HG02973 (cell line): ENCODE results near the gene ANGPTL2.

Experiments used
- ATAC-seq: cut with Tn5 transposase; IDR thresholded peaks from one replicate; pipeline ENCODE4 v1.9.1; 2021; ENCODE audit warnings: moderate library complexity; ENCODE audit not compliant: unreplicated experiment

ANGPTL2 gene

GRCh38 chr9:127099664-127100063 lies 22.8 kb downstream of the ANGPTL2 start:
- ATAC-seq, result no peak

- ATAC-seq, result no peak
Measured at GRCh38 chr9:127098916-127099553, 23.4 kb downstream of the ANGPTL2 start.

DNA sequence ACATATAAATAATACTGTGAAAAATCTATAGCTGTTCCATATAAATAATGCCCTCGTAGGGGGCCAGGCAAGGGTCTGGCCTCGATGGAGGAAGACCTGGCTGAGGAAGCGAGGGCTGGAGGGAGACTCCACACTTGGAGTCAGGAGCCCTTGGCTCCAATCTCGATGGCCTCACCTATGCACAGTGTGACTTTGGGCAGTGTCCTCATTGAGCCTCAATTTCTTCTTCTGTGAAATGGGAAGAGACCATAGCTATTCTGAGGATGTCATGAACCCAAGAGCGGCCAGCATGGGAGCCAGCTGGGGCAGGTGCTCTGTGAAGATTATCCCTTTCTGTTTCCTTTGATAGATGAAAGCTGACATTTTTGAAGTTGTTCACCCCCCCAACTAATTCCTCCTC lies 24.8 kb downstream of the ANGPTL2 start:
- no peak for ATAC-seq

- no peak for ATAC-seq
Measured at GRCh38 chr9:127096208-127096607, 26.2 kb downstream of the ANGPTL2 start.

GRCh38 chr9:127095411-127095810 lies 27.0 kb downstream of the ANGPTL2 start:
- no peak for ATAC-seq

DNA sequence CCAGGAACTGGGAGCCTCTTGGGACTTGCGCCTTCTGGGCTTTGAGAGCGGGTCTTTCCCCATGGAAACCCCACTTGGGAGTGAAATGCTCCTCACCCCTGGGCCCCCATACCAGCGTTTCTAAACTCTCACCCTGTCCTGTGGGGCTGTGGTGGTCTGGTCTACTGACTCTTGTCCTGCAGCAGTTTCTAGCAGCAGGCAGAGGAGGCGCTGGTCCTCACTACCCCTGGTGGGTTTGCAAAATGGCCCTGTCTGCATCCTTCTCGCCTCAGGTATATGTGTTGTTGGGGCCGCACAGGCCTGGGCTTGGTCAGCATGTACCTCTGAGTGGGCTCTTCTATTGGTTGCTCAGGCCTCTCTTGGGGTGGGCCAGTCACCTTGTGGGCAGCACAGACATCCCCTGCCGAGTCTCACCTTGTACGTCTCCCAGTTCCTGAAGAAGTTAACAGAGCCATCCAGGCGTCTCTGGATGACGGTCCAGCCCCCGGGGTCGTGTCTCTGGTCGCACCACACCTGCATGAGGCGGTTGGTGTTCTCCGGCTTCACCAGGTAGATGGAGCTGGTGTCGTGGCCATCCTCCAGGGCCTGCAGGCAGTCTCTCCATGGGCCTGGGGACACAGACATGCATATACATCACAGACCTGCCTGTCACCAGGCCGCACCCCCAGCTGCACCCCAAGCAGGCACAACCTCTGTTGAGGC lies 29.0 kb downstream of the ANGPTL2 start:
- ATAC-seq, result no peak

DNA sequence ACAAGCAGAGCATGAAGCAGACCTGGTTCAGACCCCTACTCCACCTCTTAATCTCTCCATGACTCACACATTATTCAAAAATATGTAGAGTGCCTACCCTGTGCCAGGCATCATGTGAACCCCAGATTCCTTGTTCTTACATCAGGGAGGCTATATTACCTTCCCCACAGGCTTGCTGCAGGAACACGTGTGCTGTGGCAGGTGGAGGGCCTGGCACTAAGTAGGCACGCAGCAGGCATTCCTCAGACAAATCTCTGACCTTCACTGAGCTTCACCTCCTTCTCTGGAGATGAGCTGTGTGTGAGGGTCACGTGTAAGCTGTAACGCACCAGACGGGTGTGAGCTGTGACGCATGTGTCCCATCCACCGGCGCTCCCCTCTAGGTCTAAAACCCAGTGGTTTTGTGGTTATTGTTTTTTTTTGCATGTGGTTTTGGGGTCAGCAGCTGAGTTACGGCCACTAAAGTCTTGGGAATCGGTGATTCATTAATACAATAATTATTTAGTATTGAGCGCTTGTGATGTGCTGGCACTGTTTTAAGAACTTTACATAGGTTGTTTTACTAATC lies 30.3 kb downstream of the ANGPTL2 start:
- no peak for ATAC-seq

DNA sequence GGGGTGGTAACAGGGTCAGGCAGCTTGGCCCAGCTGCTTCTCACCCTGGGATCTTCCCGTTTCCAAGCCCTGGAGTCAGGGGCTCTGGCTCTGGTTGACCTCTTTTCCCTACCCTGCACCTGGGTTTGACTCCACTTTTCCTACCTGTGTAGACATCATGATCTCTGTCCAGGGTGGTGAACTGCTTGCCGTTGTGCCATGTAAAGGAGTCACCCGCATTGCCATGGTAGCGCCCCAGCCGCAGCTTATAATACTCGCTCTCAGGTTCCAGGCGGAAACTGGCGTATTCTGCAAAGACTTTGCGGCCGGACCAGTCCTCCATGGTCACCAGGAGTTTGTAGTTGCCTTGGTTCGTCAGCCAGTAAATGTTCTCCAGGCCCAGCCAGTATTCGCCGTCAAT lies 30.9 kb downstream of the ANGPTL2 start:
- ATAC-seq, result no peak

DNA sequence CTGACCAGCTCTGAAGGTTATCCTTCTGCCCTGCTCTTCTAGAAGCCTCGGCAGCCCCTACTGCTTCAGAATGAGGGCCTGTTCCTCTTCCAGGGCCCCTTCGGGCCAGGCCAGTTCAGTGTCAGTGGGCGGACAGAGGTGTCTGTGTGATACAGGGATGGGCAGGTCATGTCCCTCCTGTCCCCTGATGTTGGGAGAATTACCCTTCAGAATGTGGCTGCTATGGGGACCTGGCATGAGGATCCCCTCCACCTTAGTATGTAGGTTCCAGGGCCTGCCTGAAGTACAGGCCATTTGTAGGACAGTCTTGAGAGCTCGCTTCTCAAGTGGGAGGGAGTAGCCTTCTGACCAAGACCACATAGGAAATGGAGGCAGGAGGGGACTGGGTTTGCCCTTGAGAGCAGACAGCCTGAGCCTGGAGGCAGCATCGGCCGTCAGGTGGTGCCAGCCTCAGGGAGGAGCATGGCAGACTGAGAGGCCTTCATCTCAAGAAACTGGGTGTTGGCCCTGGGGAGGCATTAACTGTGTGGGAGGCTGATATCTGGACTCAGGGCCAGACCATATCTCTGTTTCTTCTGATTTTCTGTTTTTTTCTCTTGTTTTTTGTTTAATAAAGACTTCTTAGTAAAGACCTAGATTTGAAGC lies 32.0 kb downstream of the ANGPTL2 start:
- no peak for ATAC-seq

GRCh38 chr9:127089631-127090081 lies 32.8 kb downstream of the ANGPTL2 start:
- no peak for ATAC-seq

GRCh38 chr9:127088724-127089615 lies 33.5 kb downstream of the ANGPTL2 start:
- no peak for ATAC-seq

DNA sequence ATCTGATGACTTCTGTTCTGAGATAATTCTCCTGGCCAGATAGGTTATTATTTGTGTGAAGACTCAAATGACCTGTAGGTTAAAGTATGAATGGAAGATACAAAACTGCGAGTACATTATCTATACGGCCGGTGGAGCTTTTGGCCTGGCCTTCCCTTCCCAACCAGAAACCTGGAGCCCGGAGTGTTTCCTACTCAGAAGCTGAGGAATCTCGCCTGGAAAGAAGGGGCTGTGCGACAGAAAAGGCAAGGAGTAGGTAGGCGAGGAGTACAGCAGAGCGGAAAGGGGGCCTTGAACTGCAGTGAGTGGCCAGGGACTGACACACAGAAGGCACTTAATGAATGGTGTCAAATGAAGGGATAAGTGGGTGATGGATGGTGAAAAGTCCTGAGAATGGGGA lies 34.6 kb downstream of the ANGPTL2 start:
- no peak for ATAC-seq

DNA sequence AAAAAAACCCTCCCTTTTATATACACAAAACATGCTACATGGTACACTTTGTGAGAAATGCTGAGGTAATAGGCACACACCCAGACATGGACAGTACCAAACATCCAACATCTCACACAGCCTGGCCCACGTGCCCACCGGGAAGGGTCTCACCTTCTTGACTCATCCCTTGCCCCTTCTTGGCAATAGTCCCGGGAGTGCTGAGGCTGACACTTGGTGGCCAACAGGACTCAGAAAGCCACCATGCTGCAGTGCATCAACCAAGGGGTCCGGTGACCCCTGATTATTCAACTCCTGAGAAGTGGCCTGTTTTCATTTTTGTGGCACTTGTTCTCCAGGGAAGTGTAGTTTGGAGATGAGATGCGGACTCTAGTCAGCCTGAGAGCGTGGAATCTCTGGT lies 35.0 kb downstream of the ANGPTL2 start:
- ATAC-seq, result no peak

DNA sequence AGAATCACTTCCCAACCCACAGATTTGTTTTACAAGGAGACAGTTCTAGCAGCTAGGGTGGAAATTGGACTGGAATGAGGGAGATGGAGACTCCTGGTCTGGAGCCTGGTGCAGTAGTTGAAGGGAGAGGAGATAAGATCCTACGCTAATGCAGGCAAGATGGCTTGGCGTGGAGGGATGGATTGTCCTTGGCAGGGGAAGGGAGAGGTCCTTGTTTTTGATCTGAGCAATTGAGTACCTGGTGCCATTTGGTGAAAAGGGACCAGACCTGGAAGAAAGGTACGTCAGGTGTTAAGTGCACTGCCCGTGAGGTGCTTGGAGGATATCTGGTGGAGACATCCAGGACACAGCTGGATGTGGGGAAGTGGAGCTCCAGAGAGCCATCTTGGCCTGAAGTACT lies 35.7 kb downstream of the ANGPTL2 start:
- no peak for ATAC-seq

- no peak for ATAC-seq
Measured at GRCh38 chr9:127085186-127085585, 37.2 kb downstream of the ANGPTL2 start.

GRCh38 chr9:127084076-127085039 lies 38.1 kb downstream of the ANGPTL2 start:
- no peak for ATAC-seq

DNA sequence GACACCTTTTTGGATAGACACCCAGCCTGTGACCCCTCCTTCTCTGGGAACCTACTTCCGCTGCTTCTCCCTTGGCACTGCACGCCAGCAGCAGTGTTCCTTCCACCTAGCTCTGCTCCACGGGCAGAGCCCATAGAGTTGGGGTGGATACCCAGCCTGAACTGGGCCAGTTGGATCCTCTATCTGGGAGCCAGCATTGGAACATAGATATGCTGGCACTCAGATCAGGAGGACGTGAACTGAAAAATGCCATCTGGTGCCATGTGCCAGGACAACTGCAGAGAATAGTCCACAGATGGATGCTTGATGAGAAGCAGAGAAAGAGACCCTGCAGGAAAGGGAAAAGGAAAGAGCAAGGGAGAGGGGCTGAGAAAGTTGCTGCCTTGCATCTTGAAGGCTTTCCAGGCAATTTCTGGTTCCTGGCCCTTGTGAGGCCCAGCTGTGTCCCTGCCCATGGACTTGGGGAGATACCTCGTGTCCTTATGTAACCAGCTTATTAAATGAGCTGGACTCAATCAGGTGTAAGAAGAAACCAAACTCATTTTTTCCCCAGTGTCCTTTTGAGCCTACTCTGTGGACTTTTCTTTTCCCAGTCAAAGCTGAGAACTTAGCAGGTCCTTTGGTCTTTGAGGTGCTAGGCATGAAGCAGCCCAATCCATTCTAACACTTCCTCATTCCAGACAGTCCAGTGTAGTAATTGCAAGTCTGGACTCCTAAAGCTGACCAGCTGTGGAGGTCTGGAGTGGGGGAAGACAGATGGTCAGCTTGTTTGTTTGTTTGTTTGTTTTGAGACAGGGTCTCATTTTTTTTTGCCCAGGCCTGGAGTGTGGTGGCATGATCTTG lies 39.1 kb downstream of the ANGPTL2 start:
- no peak for ATAC-seq

DNA sequence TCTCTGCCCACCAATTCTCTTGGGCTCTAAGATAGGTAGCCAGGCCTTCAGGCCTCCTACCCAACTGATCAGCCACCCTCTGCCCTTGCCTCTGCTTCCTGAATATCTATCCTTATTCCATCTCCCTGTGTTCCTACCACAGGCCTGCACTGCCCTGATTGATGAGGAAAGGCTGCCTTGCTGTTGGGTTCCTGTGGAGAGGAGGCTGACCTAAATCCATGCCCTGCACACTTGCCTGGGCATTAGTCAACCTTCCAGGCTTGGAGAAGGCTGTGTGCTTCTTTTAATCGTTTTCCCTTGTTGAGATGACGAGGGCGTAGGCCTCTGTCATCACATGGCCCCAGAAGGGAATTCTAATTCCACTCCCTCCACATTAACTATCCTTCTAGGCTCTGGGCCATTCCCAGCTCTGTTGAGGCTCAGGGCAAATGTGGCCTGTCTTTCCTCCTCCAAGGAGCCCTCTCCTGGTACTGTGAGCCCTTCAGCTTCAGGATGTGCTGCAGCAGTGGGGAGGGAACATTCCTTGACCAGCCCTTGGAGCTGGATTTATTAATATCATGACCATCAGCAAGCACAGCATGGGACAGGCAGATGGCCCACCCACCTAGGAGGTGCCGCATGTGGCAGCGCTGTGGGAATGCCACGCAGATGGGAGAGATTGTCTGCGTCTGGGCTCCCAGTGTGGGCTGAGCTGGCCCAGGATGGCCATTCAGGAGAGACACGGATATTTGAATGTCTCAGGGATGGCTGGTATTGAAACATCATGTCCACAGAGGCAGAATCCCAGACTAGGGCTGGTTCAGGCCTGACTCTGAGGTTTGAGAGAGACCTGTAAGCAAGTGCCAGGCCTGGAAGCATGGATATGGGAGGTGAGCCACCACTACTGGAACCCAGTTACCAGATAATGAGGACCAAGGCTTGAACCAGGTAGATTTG lies 40.9 kb downstream of the ANGPTL2 start:
- ATAC-seq, result no peak
